HCT116 (cell line): ENCODE data around the gene KCNB1. TPM values are rescaled to one million over a fixed set of nuclear protein-coding genes. Genes with fewer than 3 reads are reported as not detected.

Source experiments
- ATAC-seq: fragments of 200-7000 bp; cut with Tn5 transposase; 2 replicates; pipeline ENCODE4 v1.9.1; 2020; ENCODE audit warnings: mild to moderate bottlenecking, moderate library complexity
- BruUV-seq: library from RNA; stranded (reverse); fragments of 400-500 nt; replicated peaks from 2 replicates; lab custom pipeline; 2021; lab: Mats Ljungman, UMichigan
- CTCF ChIA-PET: fragments of 300-600 bp; sonication (Branson Sonifier 250); formaldehyde crosslinking; loops from one replicate; lab custom pipeline; 2021; ENCODE audit warnings: antibody characterized with exemption; lab: Charles Lee
- POLR2A ChIA-PET: fragments of 300-600, 350-600 bp; sonication (Branson Sonifier 250); formaldehyde crosslinking; loops from one replicate; lab custom pipeline; 2021; ENCODE audit warnings: antibody characterized with exemption; lab: Charles Lee
- RAD21 ChIA-PET, 2 experiments: fragments of 300-600 bp; sonication (Branson Sonifier 250); formaldehyde crosslinking; loops; one replicate each; lab custom pipeline; 2023; ENCODE audit warnings: low total read pairs in 2 of 2; ENCODE audit not compliant: uncharacterized antibody in 2 of 2, unreplicated experiment in 2 of 2, low non-redundant PET in 1 of 2; lab: Charles Lee
- DNase-seq: peaks from one replicate; pipeline ENCODE4 v3.0.0-alpha.2; 2010; ENCODE audit warnings: low read depth, low spot score
- H2AFZ ChIP-seq: fragments of 200-600 bp; shearing (Covaris generic), sonication (generic); 2 replicates; pipeline ENCODE4 v1.6.1; 2017; ENCODE audit warnings: low read depth, mixed run types, mixed read lengths, antibody characterized with exemption, low read length; ENCODE audit not compliant: poor library complexity, severe bottlenecking
- H3K27ac ChIP-seq: 2 replicates; pipeline ENCODE4 v1.5.1; 2012; ENCODE audit warnings: low read depth, low read length
- H3K27me3 ChIP-seq: fragments of 200-600 bp; sonication (generic); 2 replicates; pipeline ENCODE4 v1.6.1; 2016; ENCODE audit warnings: mixed run types, low read length, mixed read lengths; ENCODE audit not compliant: insufficient read depth
- H3K36me3 ChIP-seq, 2 experiments: fragments of 200-500 bp in 1 of 2; fragments of 200-600 bp in 1 of 2; sonication (Bioruptor generic) in 1 of 2; sonication (generic) in 1 of 2; 2 replicates each; pipeline versions ENCODE4 v1.5.1 to v1.6.1; 2014 to 2016; ENCODE audit warnings: low read length in 2 of 2, inconsistent platforms in 1 of 2, mixed read lengths in 1 of 2, mixed run types in 1 of 2; ENCODE audit not compliant: insufficient read depth in 2 of 2, control insufficient read depth in 1 of 2
- H3K4me1 ChIP-seq, 2 experiments: fragments of 200-600 bp in 1 of 2; sonication (generic) in 1 of 2; 2 replicates each; pipeline versions ENCODE4 v1.5.1 to v1.6.1; 2012 to 2017; ENCODE audit warnings: low read length in 2 of 2, inconsistent platforms in 1 of 2, mild to moderate bottlenecking in 1 of 2, mixed read lengths in 1 of 2, mixed run types in 1 of 2, moderate library complexity in 1 of 2; ENCODE audit not compliant: insufficient read depth in 2 of 2, control insufficient read depth in 1 of 2
- H3K4me2 ChIP-seq: fragments of 200-600 bp; sonication (generic); 2 replicates; pipeline ENCODE4 v1.6.1; 2017; ENCODE audit warnings: mixed run types, low read length, mixed read lengths
- H3K4me3 ChIP-seq, 2 experiments: fragments of 200-600 bp in 1 of 2; sonication (generic) in 1 of 2; replicated peaks in 1 of 2; 2 replicates each; pipeline ENCODE4 v1.5.1; 2011 to 2016; ENCODE audit warnings: low read length in 2 of 2, control low read depth in 1 of 2, low read depth in 1 of 2, mild to moderate bottlenecking in 1 of 2, mixed read lengths in 1 of 2, mixed run types in 1 of 2
- H3K79me2 ChIP-seq: fragments of 200-600 bp; sonication (generic); 2 replicates; pipeline ENCODE4 v1.6.1; 2017; ENCODE audit warnings: mild to moderate bottlenecking, mixed run types, low read length, moderate library complexity, mixed read lengths; ENCODE audit not compliant: insufficient read depth
- H3K9ac ChIP-seq: fragments of 200-600 bp; sonication (generic); 2 replicates; pipeline ENCODE4 v1.6.1; 2016; ENCODE audit warnings: low read length, mixed read lengths
- H3K9me2 ChIP-seq: fragments of 200-600 bp; sonication (generic), shearing (Covaris generic); 2 replicates; pipeline ENCODE4 v1.6.1; 2017; ENCODE audit warnings: mixed run types, mild to moderate bottlenecking, moderate library complexity; ENCODE audit not compliant: insufficient read depth
- H3K9me3 ChIP-seq, 2 experiments: fragments of 200-500 bp in 1 of 2; fragments of 200-600 bp in 1 of 2; sonication (Bioruptor generic) in 1 of 2; sonication (generic) in 1 of 2; 2 replicates each; pipeline ENCODE4 v1.6.1; 2014 to 2017; ENCODE audit warnings: low read length in 2 of 2, mixed read lengths in 2 of 2, inconsistent platforms in 1 of 2, low read depth in 1 of 2, mild to moderate bottlenecking in 1 of 2, mixed run types in 1 of 2, moderate library complexity in 1 of 2; ENCODE audit not compliant: control insufficient read depth in 1 of 2, insufficient read depth in 1 of 2
- H4K20me1 ChIP-seq: fragments of 200-600 bp; sonication (generic), shearing (Covaris generic); 2 replicates; pipeline ENCODE4 v1.6.1; 2017; ENCODE audit warnings: mixed run types, mild to moderate bottlenecking, moderate library complexity; ENCODE audit not compliant: insufficient read depth
- CEBPB ChIP-seq: IDR thresholded peaks from 2 replicates; pipeline ENCODE4 v1.6.1; 2012; ENCODE audit warnings: low read depth
- EZH2 ChIP-seq: fragments of 200-600 bp; sonication (generic); IDR thresholded peaks from 2 replicates; pipeline ENCODE4 v1.6.1; 2017; ENCODE audit warnings: antibody characterized with exemption, mixed run types
- EZH2phosphoT487 ChIP-seq: fragments of 200-600 bp; IDR thresholded peaks from 2 replicates; pipeline ENCODE4 v1.6.1; 2018; ENCODE audit warnings: antibody characterized with exemption, borderline replicate concordance
- FOSL1 ChIP-seq: IDR thresholded peaks from 2 replicates; pipeline ENCODE4 v1.6.1; 2012; ENCODE audit warnings: low read depth
- JUND ChIP-seq: IDR thresholded peaks from 2 replicates; pipeline ENCODE4 v1.6.1; 2012
- POLR2A ChIP-seq: IDR thresholded peaks from 2 replicates; pipeline ENCODE4 v1.7.0; 2011; ENCODE audit warnings: borderline replicate concordance; ENCODE audit not compliant: insufficient read depth, insufficient read length; ENCODE audit errors: extremely low read depth
- RAD21 ChIP-seq: IDR thresholded peaks from 2 replicates; pipeline ENCODE4 v1.6.1; 2012; ENCODE audit warnings: low read depth, mild to moderate bottlenecking
- SIN3A ChIP-seq: IDR thresholded peaks from 2 replicates; pipeline ENCODE4 v1.6.1; 2012; ENCODE audit warnings: low read depth
- ZFX ChIP-seq: fragments of 450-650 bp; IDR thresholded peaks from 2 replicates; pipeline ENCODE4 v1.6.1; 2017
- ZNF274 ChIP-seq: fragments of 200-500 bp; sonication (Bioruptor generic); IDR thresholded peaks from 2 replicates; pipeline ENCODE4 v1.6.1; 2014; ENCODE audit warnings: mild to moderate bottlenecking, low read depth, low read length, inconsistent platforms
- intact Hi-C: fragments of 100-400 bp; cut with micrococcal nuclease; formaldehyde crosslinking; loops from 2 replicates; pipeline ENCODE4 v1.10.0; 2022
- total RNA-seq: library from RNA; stranded (reverse); gene quantifications from one replicate; pipeline ENCODE4 v1.2.1, GENCODE V29; 2021; ENCODE audit not compliant: unreplicated experiment
- TF ChIP-seq, protein P1 (sequence below): IDR thresholded peaks from 2 replicates; pipeline ENCODE4 v1.6.1; 2012; ENCODE audit warnings: low read depth
- TF ChIP-seq, protein P2 (sequence below), 3 experiments: fragments of 200-600 bp in 1 of 3; sonication (generic) in 1 of 3; IDR thresholded peaks in 2 of 3; conservative IDR thresholded peaks in 1 of 3; 2 replicates each; pipeline ENCODE4 v1.5.1; 2012 to 2017; ENCODE audit warnings: low read depth in 2 of 3, low read length in 2 of 3, antibody characterized with exemption in 1 of 3, borderline replicate concordance in 1 of 3, control low read depth in 1 of 3, mild to moderate bottlenecking in 1 of 3, mixed read lengths in 1 of 3, mixed run types in 1 of 3, moderate library complexity in 1 of 3; ENCODE audit not compliant: insufficient read depth in 1 of 3
- TF ChIP-seq, protein P3 (sequence below): IDR thresholded peaks from 2 replicates; pipeline ENCODE4 v1.6.1; 2012
- TF ChIP-seq, protein P4 (sequence below): IDR thresholded peaks from 2 replicates; pipeline ENCODE4 v1.6.1; 2012

The KCNB1 gene
- total RNA-seq, 1 experiment from 2014 or later: 0.79 TPM

DNA sequence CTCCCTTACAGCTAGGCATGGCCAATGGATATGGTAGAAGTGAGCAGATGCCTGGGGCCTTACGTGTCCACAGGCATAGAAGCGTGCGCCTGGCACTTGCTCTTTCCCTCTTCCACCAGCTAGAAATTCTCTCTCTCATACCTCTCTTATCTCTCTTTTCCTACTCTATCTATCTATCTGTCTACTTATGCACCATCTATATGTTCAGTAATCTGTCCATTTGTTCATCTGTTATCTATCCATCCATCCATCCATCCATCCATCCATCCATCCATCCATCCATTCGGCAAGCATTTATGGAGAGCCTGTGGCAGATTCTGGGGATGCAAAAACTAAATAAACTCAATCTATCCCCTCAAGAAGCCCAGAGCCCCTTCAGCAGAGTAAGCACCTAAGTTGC is 70.2 kb downstream of the KCNB1 start:
- intact Hi-C loops: no loop called here
- no peak for DNase-seq
- ChIA-PET RAD21 (no interaction called here), POLR2A (no interaction called here), CTCF (no interaction called here)
- H3K4me3 ChIP-seq: no peak overlapping the region
- no peaks in the 10 kb centered on the region for H3K9me2 ChIP-seq
- no peak overlapping the region for H2AFZ ChIP-seq
- no peaks in the 10 kb centered on the region for H3K36me3 ChIP-seq
- TF ChIP-seq CEBPB: no peak
- peaks cover 38% of the 10 kb centered on the region for H3K27me3 ChIP-seq
- no peaks in the 10 kb centered on the region for H3K79me2 ChIP-seq
- no peak overlapping the region for H3K9ac ChIP-seq
- no peak for ATAC-seq
- H3K27ac ChIP-seq: no peak overlapping the region
- no peak overlapping the region for H3K4me2 ChIP-seq
- no peaks in the 10 kb centered on the region for H3K4me1 ChIP-seq
- H3K9me3 ChIP-seq: no peaks in the 10 kb centered on the region
- H4K20me1 ChIP-seq: no peaks in the 10 kb centered on the region
- BruUV-seq: no TSS peak

DNA sequence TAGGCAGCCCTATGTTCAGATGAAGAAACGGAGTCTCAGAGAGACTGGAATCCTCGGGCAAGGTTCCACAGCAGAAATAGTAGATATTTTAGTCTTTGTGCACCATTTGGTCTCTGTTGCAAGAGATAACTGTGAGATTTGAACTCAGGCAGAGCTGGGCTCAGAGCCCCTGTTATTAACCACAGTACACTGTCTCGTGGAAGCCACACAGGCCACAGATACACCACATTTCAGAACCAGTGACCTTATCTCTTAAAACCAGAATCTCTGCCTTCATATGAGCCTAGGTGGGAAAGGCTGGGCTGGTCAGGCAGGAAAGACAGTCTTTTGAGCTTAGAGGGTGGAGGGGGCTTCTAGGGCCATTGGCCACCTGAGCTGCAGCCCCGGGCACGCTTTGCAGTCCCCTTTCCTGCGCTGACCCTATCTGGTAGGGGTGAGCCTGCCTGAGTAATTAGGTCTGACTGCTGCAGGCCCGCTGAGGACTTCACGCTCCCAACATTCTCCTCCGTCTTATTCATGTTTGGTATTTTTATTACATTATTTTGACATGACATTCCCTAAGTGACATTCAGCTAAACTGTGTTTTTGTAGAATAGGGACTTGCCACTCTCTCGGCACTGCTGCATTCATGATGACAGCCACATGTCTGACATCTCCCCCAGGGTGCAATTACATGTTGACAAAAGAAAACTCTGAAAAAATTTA is 71.1 kb downstream of the KCNB1 start:
- CTCF ChIA-PET: no interaction called here
- H4K20me1 ChIP-seq: no peaks in the 10 kb centered on the region
- TF ChIP-seq, protein P1, sequence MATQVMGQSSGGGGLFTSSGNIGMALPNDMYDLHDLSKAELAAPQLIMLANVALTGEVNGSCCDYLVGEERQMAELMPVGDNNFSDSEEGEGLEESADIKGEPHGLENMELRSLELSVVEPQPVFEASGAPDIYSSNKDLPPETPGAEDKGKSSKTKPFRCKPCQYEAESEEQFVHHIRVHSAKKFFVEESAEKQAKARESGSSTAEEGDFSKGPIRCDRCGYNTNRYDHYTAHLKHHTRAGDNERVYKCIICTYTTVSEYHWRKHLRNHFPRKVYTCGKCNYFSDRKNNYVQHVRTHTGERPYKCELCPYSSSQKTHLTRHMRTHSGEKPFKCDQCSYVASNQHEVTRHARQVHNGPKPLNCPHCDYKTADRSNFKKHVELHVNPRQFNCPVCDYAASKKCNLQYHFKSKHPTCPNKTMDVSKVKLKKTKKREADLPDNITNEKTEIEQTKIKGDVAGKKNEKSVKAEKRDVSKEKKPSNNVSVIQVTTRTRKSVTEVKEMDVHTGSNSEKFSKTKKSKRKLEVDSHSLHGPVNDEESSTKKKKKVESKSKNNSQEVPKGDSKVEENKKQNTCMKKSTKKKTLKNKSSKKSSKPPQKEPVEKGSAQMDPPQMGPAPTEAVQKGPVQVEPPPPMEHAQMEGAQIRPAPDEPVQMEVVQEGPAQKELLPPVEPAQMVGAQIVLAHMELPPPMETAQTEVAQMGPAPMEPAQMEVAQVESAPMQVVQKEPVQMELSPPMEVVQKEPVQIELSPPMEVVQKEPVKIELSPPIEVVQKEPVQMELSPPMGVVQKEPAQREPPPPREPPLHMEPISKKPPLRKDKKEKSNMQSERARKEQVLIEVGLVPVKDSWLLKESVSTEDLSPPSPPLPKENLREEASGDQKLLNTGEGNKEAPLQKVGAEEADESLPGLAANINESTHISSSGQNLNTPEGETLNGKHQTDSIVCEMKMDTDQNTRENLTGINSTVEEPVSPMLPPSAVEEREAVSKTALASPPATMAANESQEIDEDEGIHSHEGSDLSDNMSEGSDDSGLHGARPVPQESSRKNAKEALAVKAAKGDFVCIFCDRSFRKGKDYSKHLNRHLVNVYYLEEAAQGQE: no peak
- TF ChIP-seq, protein P2, sequence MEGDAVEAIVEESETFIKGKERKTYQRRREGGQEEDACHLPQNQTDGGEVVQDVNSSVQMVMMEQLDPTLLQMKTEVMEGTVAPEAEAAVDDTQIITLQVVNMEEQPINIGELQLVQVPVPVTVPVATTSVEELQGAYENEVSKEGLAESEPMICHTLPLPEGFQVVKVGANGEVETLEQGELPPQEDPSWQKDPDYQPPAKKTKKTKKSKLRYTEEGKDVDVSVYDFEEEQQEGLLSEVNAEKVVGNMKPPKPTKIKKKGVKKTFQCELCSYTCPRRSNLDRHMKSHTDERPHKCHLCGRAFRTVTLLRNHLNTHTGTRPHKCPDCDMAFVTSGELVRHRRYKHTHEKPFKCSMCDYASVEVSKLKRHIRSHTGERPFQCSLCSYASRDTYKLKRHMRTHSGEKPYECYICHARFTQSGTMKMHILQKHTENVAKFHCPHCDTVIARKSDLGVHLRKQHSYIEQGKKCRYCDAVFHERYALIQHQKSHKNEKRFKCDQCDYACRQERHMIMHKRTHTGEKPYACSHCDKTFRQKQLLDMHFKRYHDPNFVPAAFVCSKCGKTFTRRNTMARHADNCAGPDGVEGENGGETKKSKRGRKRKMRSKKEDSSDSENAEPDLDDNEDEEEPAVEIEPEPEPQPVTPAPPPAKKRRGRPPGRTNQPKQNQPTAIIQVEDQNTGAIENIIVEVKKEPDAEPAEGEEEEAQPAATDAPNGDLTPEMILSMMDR (IDR thresholded peaks at IDR 0.05 in 2 of 3, conservative IDR thresholded peaks at IDR 0.05 in 1 of 3; ENCODE audit: borderline replicate concordance in 1 of 3, insufficient read depth in 1 of 3, low read depth in 2 of 3, low read length in 2 of 3): no peak
- no peak for TF ChIP-seq RAD21
- TF ChIP-seq, protein P3, sequence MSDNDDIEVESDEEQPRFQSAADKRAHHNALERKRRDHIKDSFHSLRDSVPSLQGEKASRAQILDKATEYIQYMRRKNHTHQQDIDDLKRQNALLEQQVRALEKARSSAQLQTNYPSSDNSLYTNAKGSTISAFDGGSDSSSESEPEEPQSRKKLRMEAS: no peak
- TF ChIP-seq CEBPB: no peak
- TF ChIP-seq FOSL1: no peak
- TF ChIP-seq EZH2: no peak
- TF ChIP-seq ZNF274: no peak
- TF ChIP-seq, protein P4, sequence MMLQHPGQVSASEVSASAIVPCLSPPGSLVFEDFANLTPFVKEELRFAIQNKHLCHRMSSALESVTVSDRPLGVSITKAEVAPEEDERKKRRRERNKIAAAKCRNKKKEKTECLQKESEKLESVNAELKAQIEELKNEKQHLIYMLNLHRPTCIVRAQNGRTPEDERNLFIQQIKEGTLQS: no peak
- no peak for TF ChIP-seq SIN3A
- no peak for TF ChIP-seq ZFX
- TF ChIP-seq POLR2A: no peak
- no peak for TF ChIP-seq JUND
- no peak for TF ChIP-seq EZH2phosphoT487

More for the DNA sequence above, 71.1 kb downstream of the KCNB1 start:
- no peak overlapping the region for H3K27ac ChIP-seq
- ChIA-PET RAD21 (no interaction called here), POLR2A (no interaction called here)
- intact Hi-C loops: no loop called here
- no peak for DNase-seq
- H3K9me3 ChIP-seq: no peaks in the 10 kb centered on the region
- no peaks in the 10 kb centered on the region for H3K4me1 ChIP-seq
- no TSS peak for BruUV-seq
- H3K4me2 ChIP-seq: no peak overlapping the region
- peaks cover 33% of the 10 kb centered on the region for H3K27me3 ChIP-seq
- no peak overlapping the region for H2AFZ ChIP-seq
- no peak overlapping the region for H3K4me3 ChIP-seq
- no peak for ATAC-seq
- H3K9ac ChIP-seq: no peak overlapping the region
- no peaks in the 10 kb centered on the region for H3K79me2 ChIP-seq
- H3K9me2 ChIP-seq: no peaks in the 10 kb centered on the region
- H3K36me3 ChIP-seq: no peaks in the 10 kb centered on the region
